Caco-2 (cell line): Measurements from ENCODE around the gene NXPH3. TPM values are rescaled to one million over a fixed set of nuclear protein-coding genes. Genes with fewer than 3 reads are reported as not detected.

ENCODE experiments used
- BruUV-seq: library from RNA; stranded (reverse); fragments of 400-500 nt; replicated peaks from 2 replicates; lab custom pipeline; 2021; lab: Mats Ljungman, UMichigan
- CTCF ChIA-PET: fragments of 300-600 bp; sonication (Branson Sonifier 250); formaldehyde crosslinking; loops from one replicate; lab custom pipeline; 2022; ENCODE audit warnings: antibody characterized with exemption; lab: Charles Lee
- POLR2A ChIA-PET: fragments of 300-600 bp; sonication (Branson Sonifier 250); formaldehyde crosslinking; loops from one replicate; lab custom pipeline; 2022; ENCODE audit warnings: antibody characterized with exemption; lab: Charles Lee
- DNase-seq, 2 experiments: peaks; one replicate each; pipeline versions ENCODE4 v3.0.0 to v3.0.0-alpha.2; 2020 to 2022
- H3K27me3 ChIP-seq: replicated peaks from 2 replicates; pipeline ENCODE4 v1.6.0; 2011; ENCODE audit warnings: low read length; ENCODE audit not compliant: control insufficient read depth, insufficient read depth
- H3K36me3 ChIP-seq: 2 replicates; pipeline ENCODE4 v1.5.1; 2011; ENCODE audit warnings: low read length; ENCODE audit not compliant: control insufficient read depth, insufficient read depth
- H3K4me1 ChIP-seq: fragments of 250-450 bp; sonication (Bioruptor Pico); 2 replicates; pipeline ENCODE4 v1.5.1; 2020; ENCODE audit warnings: mild to moderate bottlenecking
- H3K4me3 ChIP-seq: 2 replicates; pipeline ENCODE4 v1.5.1; 2011; ENCODE audit warnings: low read depth, mild to moderate bottlenecking, control low read depth, low read length
- H3K9me3 ChIP-seq: fragments of 250-450 bp; sonication (Bioruptor Pico); 2 replicates; pipeline ENCODE4 v1.5.1; 2020; ENCODE audit warnings: mild to moderate bottlenecking, moderate library complexity
- H3K27ac Mint-ChIP-seq: one replicate; pipeline ENCODE4 v1.8.0; 2022; ENCODE audit warnings: mixed read lengths; ENCODE audit not compliant: unreplicated experiment
- H3K27me3 Mint-ChIP-seq: one replicate; pipeline ENCODE4 v1.8.0; 2022; ENCODE audit warnings: mixed read lengths; ENCODE audit not compliant: insufficient read depth, unreplicated experiment
- H3K36me3 Mint-ChIP-seq: one replicate; pipeline ENCODE4 v1.8.0; 2022; ENCODE audit warnings: mild to moderate bottlenecking, mixed read lengths; ENCODE audit not compliant: insufficient read depth, unreplicated experiment
- H3K4me1 Mint-ChIP-seq: one replicate; pipeline ENCODE4 v1.8.0; 2022; ENCODE audit warnings: low read depth, mixed read lengths; ENCODE audit not compliant: unreplicated experiment
- H3K4me3 Mint-ChIP-seq: one replicate; pipeline ENCODE4 v1.8.0; 2022; ENCODE audit warnings: mild to moderate bottlenecking, moderate library complexity, mixed read lengths; ENCODE audit not compliant: unreplicated experiment
- H3K9me3 Mint-ChIP-seq: one replicate; pipeline ENCODE4 v1.8.0; 2022; ENCODE audit warnings: mixed read lengths; ENCODE audit not compliant: unreplicated experiment
- CTCF ChIP-seq, 2 experiments: fragments of 200-600 bp in 1 of 2; IDR thresholded peaks; 1 replicate in 1 of 2; 2 replicates in 1 of 2; pipeline versions ENCODE4 v1.5.1 to v1.8.0; 2011 to 2022; ENCODE audit warnings: antibody characterized with exemption in 1 of 2, control low read depth in 1 of 2, inconsistent platforms in 1 of 2, low read depth in 1 of 2, low read length in 1 of 2, mild to moderate bottlenecking in 1 of 2, moderate library complexity in 1 of 2; ENCODE audit not compliant: insufficient read depth in 1 of 2, severe bottlenecking in 1 of 2, unreplicated experiment in 1 of 2
- intact Hi-C: fragments of 100-400 bp; cut with micrococcal nuclease; formaldehyde crosslinking; loops from one replicate; pipeline ENCODE4 v1.10.0; 2022; ENCODE audit not compliant: unreplicated experiment
- total RNA-seq: library from RNA; stranded (reverse); gene quantifications from 2 replicates; pipeline ENCODE4 v1.2.3, GENCODE V29; 2022

Gene NXPH3
- total RNA-seq, 1 experiment from 2014 or later = 2.0 TPM

DNA sequence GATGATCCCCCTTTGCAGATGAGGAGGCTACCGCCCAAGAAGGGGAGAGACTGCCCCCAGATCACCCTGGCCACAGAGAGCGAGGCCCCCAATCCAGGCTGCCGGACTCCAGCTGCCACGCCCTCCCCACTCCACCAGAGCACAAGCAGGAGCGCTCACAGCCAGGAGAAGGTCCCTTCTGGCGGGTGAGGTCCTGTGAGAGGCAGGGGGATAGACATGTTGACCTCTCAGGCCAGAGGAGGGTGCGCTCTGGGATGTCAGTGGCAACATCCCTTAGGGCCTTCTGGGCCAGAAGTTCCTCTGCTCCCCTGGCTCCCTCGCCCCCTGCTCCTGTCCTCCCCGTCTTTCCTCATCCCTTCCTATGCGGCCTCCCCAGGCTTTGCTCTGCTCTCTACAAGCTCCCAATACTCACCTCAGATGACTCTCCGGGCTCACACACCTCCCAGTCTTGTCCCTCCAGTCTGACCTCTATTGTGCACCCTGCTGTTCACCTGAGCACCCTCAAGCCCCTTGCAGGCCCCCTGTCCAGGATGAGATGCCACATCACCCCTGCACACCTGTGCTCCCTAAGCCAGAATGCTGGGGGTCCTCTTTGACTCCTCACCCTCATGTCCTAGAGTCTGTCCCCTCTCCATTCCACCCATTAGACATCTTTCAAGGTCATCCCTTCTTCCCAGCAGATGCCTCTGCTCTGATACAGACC is 5.0 kb upstream of the NXPH3 start:
- H3K36me3 Mint-ChIP-seq = peaks cover 6% of the 10 kb centered on the region
- no peak for DNase-seq
- H3K4me3 Mint-ChIP-seq = peak overlapping the region; percentile 72
- H3K27ac Mint-ChIP-seq = no peak overlapping the region
- H3K9me3 ChIP-seq = no peaks in the 10 kb centered on the region
- no TSS peak for BruUV-seq
- no peaks in the 10 kb centered on the region for H3K9me3 Mint-ChIP-seq
- H3K36me3 ChIP-seq = no peaks in the 10 kb centered on the region
- ChIA-PET POLR2A (interaction anchor here (1.0 to 1.9 kb wide), 5 partner anchors 128 to 217 kb away, joined by 3 to 7 read pairs (median 5); partner anchors contain the start of genes FAM117A and SLC35B1), CTCF (interaction anchor here (0.5 to 4.1 kb wide), 45 partner anchors 9 to 599 kb away, joined by 3 to 114 read pairs (median 5); partner anchors contain the start of genes FAM117A, PHB1, SLC35B1 and SPOP)
- peak overlapping the region; percentile 6 for H3K4me3 ChIP-seq
- H3K27me3 Mint-ChIP-seq = peaks cover 25% of the 10 kb centered on the region
- H3K4me1 ChIP-seq = peaks cover 12% of the 10 kb centered on the region
- TF ChIP-seq CTCF (IDR thresholded peaks at IDR 0.05; ENCODE audit: insufficient read depth in 1 of 2, low read depth in 1 of 2, low read length in 1 of 2, severe bottlenecking in 1 of 2, unreplicated experiment in 1 of 2) = no peak
- intact Hi-C loops = loop anchor here (1.0 kb wide), 1 partner anchor 108 kb away; the partner anchor contains the start of gene SPOP
- no peaks in the 10 kb centered on the region; the same call in 1 of the 2 replicates for H3K27me3 ChIP-seq
- peaks cover 7% of the 10 kb centered on the region for H3K4me1 Mint-ChIP-seq

DNA sequence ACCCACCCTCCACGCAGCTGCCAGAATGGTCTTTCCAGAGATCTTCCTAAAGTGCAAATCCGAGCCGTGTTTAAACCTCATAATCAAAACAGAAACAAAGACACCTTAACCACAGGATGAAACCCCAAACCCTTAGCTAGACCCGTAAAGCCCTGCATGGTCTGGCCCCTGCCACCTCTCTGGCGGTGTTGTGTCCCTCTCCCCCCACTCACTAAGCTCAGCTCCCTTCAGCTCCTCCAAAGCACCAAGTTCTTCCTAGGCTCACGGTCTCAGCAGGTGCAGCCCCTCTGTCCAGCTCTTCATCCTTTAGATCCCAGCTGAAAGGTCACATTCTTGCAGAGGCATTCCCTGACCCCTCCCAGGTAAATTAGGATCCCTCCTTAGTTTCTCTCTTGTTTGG is 4.4 kb upstream of the NXPH3 start:
- peaks cover 12% of the 10 kb centered on the region for H3K4me1 ChIP-seq
- H3K36me3 ChIP-seq = no peaks in the 10 kb centered on the region
- TF ChIP-seq CTCF (IDR thresholded peaks at IDR 0.05; ENCODE audit: insufficient read depth in 1 of 2, low read depth in 1 of 2, low read length in 1 of 2, severe bottlenecking in 1 of 2, unreplicated experiment in 1 of 2) = no peak
- no peaks in the 10 kb centered on the region for H3K9me3 ChIP-seq
- peaks cover 6% of the 10 kb centered on the region for H3K36me3 Mint-ChIP-seq
- no peaks in the 10 kb centered on the region for H3K9me3 Mint-ChIP-seq
- H3K27ac Mint-ChIP-seq = no peak overlapping the region
- peak overlapping the region; percentile 72 for H3K4me3 Mint-ChIP-seq
- no peak overlapping the region for H3K4me3 ChIP-seq
- DNase-seq = no peak
- intact Hi-C loops = no loop called here
- H3K4me1 Mint-ChIP-seq = peaks cover 7% of the 10 kb centered on the region
- ChIA-PET CTCF (interaction anchor here (0.7 to 4.1 kb wide), 16 partner anchors 8 to 163 kb away, joined by 3 to 114 read pairs (median 5); partner anchors contain the start of genes SLC35B1 and SPOP), POLR2A (interaction anchor here (1.1 to 1.2 kb wide), 2 partner anchors 193 to 217 kb away, joined by 3 to 5 read pairs; partner anchors contain the start of gene FAM117A)
- peaks cover 23% of the 10 kb centered on the region for H3K27me3 Mint-ChIP-seq
- no TSS peak for BruUV-seq
- H3K27me3 ChIP-seq = no peaks in the 10 kb centered on the region

- Mint-ChIP-seq H3K36me3 (peaks cover 7% of the 10 kb centered on the region), H3K4me3 (no peak overlapping the region), H3K9me3 (no peaks in the 10 kb centered on the region), H3K4me1 (peaks cover 8% of the 10 kb centered on the region), H3K27ac (no peak overlapping the region), H3K27me3 (peaks cover 22% of the 10 kb centered on the region)
- no peaks in the 10 kb centered on the region for H3K9me3 ChIP-seq
- no TSS peak for BruUV-seq
- no peak for DNase-seq
- no peaks in the 10 kb centered on the region for H3K36me3 ChIP-seq
- no peak overlapping the region for H3K4me3 ChIP-seq
- ChIA-PET POLR2A (interaction anchor here (1.1 to 1.2 kb wide), 2 partner anchors 192 to 216 kb away, joined by 3 to 5 read pairs; partner anchors contain the start of gene FAM117A), CTCF (interaction anchor here (0.7 to 4.1 kb wide), 17 partner anchors 7 to 163 kb away, joined by 3 to 114 read pairs (median 5); partner anchors contain the start of genes SLC35B1 and SPOP)
- intact Hi-C loops = no loop called here
- peaks cover 12% of the 10 kb centered on the region for H3K4me1 ChIP-seq
- H3K27me3 ChIP-seq = no peaks in the 10 kb centered on the region
- no peak for TF ChIP-seq CTCF (IDR thresholded peaks at IDR 0.05; ENCODE audit: insufficient read depth in 1 of 2, low read depth in 1 of 2, low read length in 1 of 2, severe bottlenecking in 1 of 2, unreplicated experiment in 1 of 2)
These were observed 3.9 kb upstream of the NXPH3 start for GRCh38 chr17:49571764-49572163.
